A549 (cell line): Measurements from ENCODE around the gene ZDHHC24. TPM values are rescaled to one million over a fixed set of nuclear protein-coding genes. Genes with fewer than 3 reads are reported as not detected.

Experiments used
- ATAC-seq, 2 experiments: fragments of 200-7000 bp in 1 of 2; fragments of >200 bp in 1 of 2; cut with Nextera tagmentation in 1 of 2; cut with Tn5 transposase in 1 of 2; 3 replicates each; pipeline versions ENCODE4 v1.8.0 to v1.9.1; 2018 to 2020; ENCODE audit warnings: mild to moderate bottlenecking in 1 of 2, moderate library complexity in 1 of 2
- CTCF ChIA-PET: fragments of 300-600 bp; sonication (Branson Sonifier 250); formaldehyde crosslinking; extraction: SDS; loops from one replicate; lab custom pipeline; 2021; ENCODE audit warnings: antibody characterized with exemption, inconsistent platforms; lab: Yijun Ruan, JAX
- POLR2A ChIA-PET: fragments of 350-600 bp; formaldehyde crosslinking; extraction: SDS; loops from one replicate; lab custom pipeline; 2021; ENCODE audit warnings: antibody characterized with exemption, inconsistent platforms; lab: Yijun Ruan, JAX
- DNase-seq, 2 experiments: peaks; one replicate each; pipeline versions ENCODE4 v3.0.0 to v3.0.0-alpha.2; 2011 to 2016; ENCODE audit warnings: low read depth in 1 of 2, low spot score in 1 of 2
- FAIRE-seq: peaks from 2 replicates; lab custom pipeline; 2011; peaks lifted over from hg19 to GRCh38; lab: Jason Lieb, UNC
- H3K27ac ChIP-seq, 2 experiments: fragments of >200 bp; sonication (Bioruptor Twin); formaldehyde crosslinking; 3 replicates each; pipeline ENCODE4 v1.5.1; 2016 to 2017
- H3K4me1 ChIP-seq: fragments of >200 bp; sonication (Bioruptor Twin); formaldehyde crosslinking; 3 replicates; pipeline ENCODE4 v1.6.1; 2016
- H3K4me2 ChIP-seq: fragments of >200 bp; sonication (Bioruptor Twin); formaldehyde crosslinking; 3 replicates; pipeline ENCODE4 v1.6.1; 2016
- H3K4me3 ChIP-seq: fragments of >200 bp; sonication (Bioruptor Twin); formaldehyde crosslinking; 3 replicates; pipeline ENCODE4 v1.5.1; 2016
- H3K9me3 ChIP-seq: fragments of >200 bp; sonication (Bioruptor Twin); formaldehyde crosslinking; 3 replicates; pipeline ENCODE4 v1.6.1; 2016
- BCL3 ChIP-seq: fragments of >200 bp; sonication (Bioruptor Twin); formaldehyde crosslinking; IDR thresholded peaks from 3 replicates; pipeline ENCODE4 v1.6.1; 2016
- BHLHE40 ChIP-seq: IDR thresholded peaks from 2 replicates; pipeline ENCODE4 v1.6.1; 2012; ENCODE audit warnings: low read depth, low read length, inconsistent platforms
- CEBPB ChIP-seq, 2 experiments: fragments of >200 bp in 1 of 2; sonication (Bioruptor Twin) in 1 of 2; formaldehyde crosslinking in 1 of 2; IDR thresholded peaks; 2 replicates each; pipeline ENCODE4 v1.6.1; 2012 to 2016
- CHD4 ChIP-seq: fragments of 200-600 bp; sonication (generic); IDR thresholded peaks from 2 replicates; pipeline ENCODE4 v1.6.1; 2016; ENCODE audit warnings: antibody characterized with exemption, mild to moderate bottlenecking, borderline replicate concordance
- EHF ChIP-seq: fragments of 250-450 bp; sonication (Bioruptor Pico); IDR thresholded peaks from 2 replicates; pipeline ENCODE4 v1.5.0; 2020; ENCODE audit warnings: mild to moderate bottlenecking
- EHMT2 ChIP-seq: fragments of 200-600 bp; sonication (generic); IDR thresholded peaks from 2 replicates; pipeline ENCODE4 v1.6.1; 2016; ENCODE audit warnings: antibody characterized with exemption, low read depth, mild to moderate bottlenecking, moderate library complexity
- FOXS1 ChIP-seq: fragments of 250-450 bp; sonication (Bioruptor Pico); IDR thresholded peaks from 2 replicates; pipeline ENCODE4 v1.5.0; 2020; ENCODE audit warnings: mild to moderate bottlenecking, moderate library complexity
- HEYL ChIP-seq: fragments of 250-450 bp; sonication (Bioruptor Pico); IDR thresholded peaks from 2 replicates; pipeline ENCODE4 v1.8.0; 2021; ENCODE audit warnings: mild to moderate bottlenecking, moderate library complexity
- HOXA7 ChIP-seq: fragments of 250-450 bp; sonication (Bioruptor Pico); IDR thresholded peaks from 2 replicates; pipeline ENCODE4 v1.5.0; 2020; ENCODE audit warnings: mild to moderate bottlenecking, moderate library complexity
- JUN ChIP-seq, 2 experiments: fragments of >200 bp; sonication (Bioruptor Twin); formaldehyde crosslinking; IDR thresholded peaks; 2 replicates in 1 of 2; 3 replicates in 1 of 2; pipeline ENCODE4 v1.6.1; 2016 to 2017
- KDM1A ChIP-seq: fragments of 200-600 bp; sonication (generic); IDR thresholded peaks from 2 replicates; pipeline ENCODE4 v1.6.1; 2016; ENCODE audit warnings: low read depth, mild to moderate bottlenecking
- KDM5A ChIP-seq: fragments of 200-600 bp; sonication (generic); IDR thresholded peaks from 2 replicates; pipeline ENCODE4 v1.6.1; 2016; ENCODE audit warnings: antibody characterized with exemption, mild to moderate bottlenecking
- NFE2L2 ChIP-seq: fragments of 150-350 bp; conservative IDR thresholded peaks from 2 replicates; pipeline ENCODE4 v1.6.1; 2014; ENCODE audit warnings: low read length
- NPAS2 ChIP-seq: fragments of 250-450 bp; sonication (Bioruptor Pico); IDR thresholded peaks from 2 replicates; pipeline ENCODE4 v1.8.0; 2022; ENCODE audit warnings: mild to moderate bottlenecking, moderate library complexity, borderline replicate concordance
- ZFP36 ChIP-seq: fragments of 450-650 bp; IDR thresholded peaks from 2 replicates; pipeline ENCODE4 v1.6.1; 2014; ENCODE audit warnings: borderline replicate concordance; ENCODE audit not compliant: partially characterized antibody
- ZNF302 ChIP-seq: fragments of 250-450 bp; sonication (Bioruptor Pico); IDR thresholded peaks from 2 replicates; pipeline ENCODE4 v1.9.0; 2021; ENCODE audit warnings: inconsistent platforms, mild to moderate bottlenecking, moderate library complexity
- WGBS: methylation state at CpG from one replicate; pipeline ENCODE4 v1.1.6; 2017; ENCODE audit errors: missing lambda C conversion rate; 5-methylcytosine and 5-hydroxymethylcytosine counted together
- polyA plus RNA-seq, 4 experiments: library from polyadenylated mRNA; depleted of rRNA in 3 of 4; stranded (reverse); fragments of >200 nt; fragmentation: RNase III in 1 of 4; extraction: RNeasy Plus Mini Kit Qiagen cat#74134 plus additional on column Dnase treatment in 1 of 4; gene quantifications; 2 replicates in 3 of 4; 3 replicates in 1 of 4; pipeline ENCODE4 v1.2.3, GENCODE V29; 2011 to 2017
- TF ChIP-seq, protein P1 (sequence below): fragments of 250-450 bp; sonication (Bioruptor Pico); IDR thresholded peaks from 2 replicates; pipeline ENCODE4 v1.5.0; 2020; ENCODE audit warnings: low read depth, mild to moderate bottlenecking, moderate library complexity
- TF ChIP-seq, protein P2 (sequence below): IDR thresholded peaks from 2 replicates; pipeline ENCODE4 v1.6.1; 2012
- TF ChIP-seq, protein P3 (sequence below): fragments of 150-350 bp; IDR thresholded peaks from 2 replicates; pipeline ENCODE4 v1.6.1; 2014; ENCODE audit warnings: low read depth, mild to moderate bottlenecking, low read length

ZDHHC24 gene
- polyA plus RNA-seq, 2 of the 4 experiments (the other 2 are of a cell fraction): 8.6 to 8.7 TPM

DNA sequence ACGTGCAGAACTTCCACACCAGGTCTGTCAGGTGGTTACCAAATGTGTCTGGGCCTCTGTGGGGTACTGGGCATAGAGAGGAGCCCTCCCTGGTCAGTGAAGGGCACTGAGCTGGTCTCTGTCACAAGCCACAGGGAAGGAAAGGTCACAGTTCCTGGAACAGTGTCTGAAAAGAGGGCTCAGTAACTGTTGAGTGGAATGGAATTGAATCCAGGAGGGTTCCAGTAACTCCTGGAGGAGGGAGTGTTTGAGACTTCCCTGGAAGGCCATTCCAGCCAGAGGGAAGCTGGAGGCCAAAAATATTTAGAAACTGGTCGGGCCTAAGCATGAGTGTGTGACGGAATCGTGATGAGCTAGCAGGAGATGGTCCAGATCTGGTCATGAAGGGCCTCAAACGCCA lies 8.8 kb upstream of the ZDHHC24 start:
- TF ChIP-seq, protein P1, sequence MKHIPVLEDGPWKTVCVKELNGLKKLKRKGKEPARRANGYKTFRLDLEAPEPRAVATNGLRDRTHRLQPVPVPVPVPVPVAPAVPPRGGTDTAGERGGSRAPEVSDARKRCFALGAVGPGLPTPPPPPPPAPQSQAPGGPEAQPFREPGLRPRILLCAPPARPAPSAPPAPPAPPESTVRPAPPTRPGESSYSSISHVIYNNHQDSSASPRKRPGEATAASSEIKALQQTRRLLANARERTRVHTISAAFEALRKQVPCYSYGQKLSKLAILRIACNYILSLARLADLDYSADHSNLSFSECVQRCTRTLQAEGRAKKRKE (CRISPR knock-in tag): no peak
- no peak for TF ChIP-seq KDM5A
- TF ChIP-seq KDM1A: no peak
- no peak for TF ChIP-seq HOXA7 (CRISPR knock-in tag)
- TF ChIP-seq NPAS2: no peak
- no peak for TF ChIP-seq NFE2L2
- TF ChIP-seq EHMT2: no peak
- no peak for TF ChIP-seq FOXS1 (CRISPR knock-in tag)
- TF ChIP-seq BHLHE40: no peak
- TF ChIP-seq, all 56 proteins: peak for 0
- no peaks in the 10 kb centered on the region for H3K9me3 ChIP-seq
- FAIRE-seq (no peak), DNase-seq (no peak), ATAC-seq (no peak)
- no peak overlapping the region for H3K4me3 ChIP-seq
- POLR2A ChIA-PET: interaction anchor here (1.5 kb wide), 1 partner anchor 9 kb away, joined by 6 read pairs; the partner anchor contains the start of gene ZDHHC24
- H3K27ac ChIP-seq: no peak overlapping the region
- WGBS: 64% methylated on average over 5 of the region's 5 CpGs
- no peaks in the 10 kb centered on the region for H3K4me1 ChIP-seq
- CTCF ChIA-PET: interaction anchor here (0.7 to 1.0 kb wide), 4 partner anchors 15 to 243 kb away, joined by 3 to 5 read pairs (median 4); partner anchors contain the start of gene CCDC87
- H3K4me2 ChIP-seq: no peak overlapping the region

- CTCF ChIA-PET: interaction anchor here (1.2 kb wide), 1 partner anchor 11 kb away, joined by 3 read pairs; no protein-coding TSS in a partner anchor
Observed at GRCh38 chr11:66550887-66551286, 5.0 kb upstream of the ZDHHC24 start.

DNA sequence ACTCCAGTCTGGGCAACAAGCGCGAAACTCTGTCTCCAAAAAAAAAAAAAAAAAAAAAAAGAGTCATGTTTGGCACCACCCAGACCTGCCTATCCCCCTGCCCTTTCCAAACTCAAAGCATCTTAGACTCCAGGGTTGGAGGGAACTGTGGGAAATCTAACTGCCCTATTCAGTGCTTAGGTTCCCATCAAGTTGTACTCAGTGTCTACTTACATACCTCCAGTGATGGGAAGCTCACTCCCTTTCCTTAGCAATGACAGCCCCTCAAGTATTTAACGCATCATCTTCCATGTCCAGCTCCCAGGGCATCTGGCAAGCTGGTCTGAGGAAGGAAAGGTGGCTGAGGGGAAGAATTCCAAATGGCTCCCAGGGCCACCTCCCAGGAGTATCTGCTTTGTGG lies 3.8 kb upstream of the ZDHHC24 start:
- FAIRE-seq: no peak
- WGBS: 52% methylated on average over 3 of the region's 3 CpGs
- no peak overlapping the region for H3K4me3 ChIP-seq
- TF ChIP-seq NPAS2 (no peak), ZFP36 (peak; percentile 38)
- TF ChIP-seq, all 56 proteins: peak for 1
- DNase-seq: no peak
- no peak for ATAC-seq
- ChIA-PET CTCF (interaction anchor here (0.7 kb wide), 1 partner anchor 14 kb away, joined by 3 read pairs; no protein-coding TSS in a partner anchor), POLR2A (no interaction called here)
- Histone ChIP-seq H3K4me1 (peaks cover 15% of the 10 kb centered on the region), H3K27ac (no peak overlapping the region), H3K9me3 (no peaks in the 10 kb centered on the region), H3K4me2 (no peak overlapping the region)

More at GRCh38 chr11:66550887-66551286, 5.0 kb upstream of the ZDHHC24 start:
- 31% methylated on average over 4 of the region's 4 CpGs for WGBS
- no peak overlapping the region for H3K4me2 ChIP-seq
- no peak overlapping the region for H3K4me3 ChIP-seq
- peak; percentile 58 for TF ChIP-seq ZFP36
- no peak for TF ChIP-seq ZNF302 (CRISPR knock-in tag)
- no peak for TF ChIP-seq JUN (IDR thresholded peaks at IDR 0.05)
- TF ChIP-seq CHD4: no peak
- DNase-seq: no peak
- H3K27ac ChIP-seq: no peak overlapping the region
- FAIRE-seq: no peak
- ATAC-seq: no peak
- H3K4me1 ChIP-seq: peaks cover 9% of the 10 kb centered on the region
- POLR2A ChIA-PET: no interaction called here
- no peaks in the 10 kb centered on the region for H3K9me3 ChIP-seq

- 54% methylated on average over 16 of the region's 16 CpGs for WGBS
- Histone ChIP-seq H3K4me3 (no peak overlapping the region), H3K27ac (no peak overlapping the region)
- DNase-seq: no peak
- TF ChIP-seq EHF (CRISPR knock-in tag) (no peak), KDM5A (no peak), ZNF302 (CRISPR knock-in tag) (no peak), NPAS2 (no peak), HOXA7 (CRISPR knock-in tag) (no peak), HEYL (CRISPR knock-in tag) (no peak), CEBPB (IDR thresholded peaks at IDR 0.05) (no peak), BCL3 (no peak)
- TF ChIP-seq, protein P2, sequence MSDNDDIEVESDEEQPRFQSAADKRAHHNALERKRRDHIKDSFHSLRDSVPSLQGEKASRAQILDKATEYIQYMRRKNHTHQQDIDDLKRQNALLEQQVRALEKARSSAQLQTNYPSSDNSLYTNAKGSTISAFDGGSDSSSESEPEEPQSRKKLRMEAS: no peak
- TF ChIP-seq, protein P3, sequence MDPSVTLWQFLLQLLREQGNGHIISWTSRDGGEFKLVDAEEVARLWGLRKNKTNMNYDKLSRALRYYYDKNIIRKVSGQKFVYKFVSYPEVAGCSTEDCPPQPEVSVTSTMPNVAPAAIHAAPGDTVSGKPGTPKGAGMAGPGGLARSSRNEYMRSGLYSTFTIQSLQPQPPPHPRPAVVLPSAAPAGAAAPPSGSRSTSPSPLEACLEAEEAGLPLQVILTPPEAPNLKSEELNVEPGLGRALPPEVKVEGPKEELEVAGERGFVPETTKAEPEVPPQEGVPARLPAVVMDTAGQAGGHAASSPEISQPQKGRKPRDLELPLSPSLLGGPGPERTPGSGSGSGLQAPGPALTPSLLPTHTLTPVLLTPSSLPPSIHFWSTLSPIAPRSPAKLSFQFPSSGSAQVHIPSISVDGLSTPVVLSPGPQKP: no peak
- TF ChIP-seq, all 56 proteins: peak for 0
- Histone ChIP-seq H3K4me1 (peaks cover 17% of the 10 kb centered on the region), H3K9me3 (no peaks in the 10 kb centered on the region), H3K4me2 (no peak overlapping the region)
- CTCF ChIA-PET: interaction anchor here (1.2 kb wide), 1 partner anchor 29 kb away, joined by 4 read pairs; no protein-coding TSS in a partner anchor
- POLR2A ChIA-PET: no interaction called here
- no peak for FAIRE-seq
- ATAC-seq: no peak
Observed at GRCh38 chr11:66548774-66549630, 3.2 kb upstream of the ZDHHC24 start.
